RKO (cell line): Measurements from ENCODE around the gene MGRN1.

Experiments
- DNase-seq: peaks from one replicate; pipeline ENCODE4 v3.0.0-alpha.2; 2016; ENCODE audit warnings: low spot score

MGRN1 gene

DNA sequence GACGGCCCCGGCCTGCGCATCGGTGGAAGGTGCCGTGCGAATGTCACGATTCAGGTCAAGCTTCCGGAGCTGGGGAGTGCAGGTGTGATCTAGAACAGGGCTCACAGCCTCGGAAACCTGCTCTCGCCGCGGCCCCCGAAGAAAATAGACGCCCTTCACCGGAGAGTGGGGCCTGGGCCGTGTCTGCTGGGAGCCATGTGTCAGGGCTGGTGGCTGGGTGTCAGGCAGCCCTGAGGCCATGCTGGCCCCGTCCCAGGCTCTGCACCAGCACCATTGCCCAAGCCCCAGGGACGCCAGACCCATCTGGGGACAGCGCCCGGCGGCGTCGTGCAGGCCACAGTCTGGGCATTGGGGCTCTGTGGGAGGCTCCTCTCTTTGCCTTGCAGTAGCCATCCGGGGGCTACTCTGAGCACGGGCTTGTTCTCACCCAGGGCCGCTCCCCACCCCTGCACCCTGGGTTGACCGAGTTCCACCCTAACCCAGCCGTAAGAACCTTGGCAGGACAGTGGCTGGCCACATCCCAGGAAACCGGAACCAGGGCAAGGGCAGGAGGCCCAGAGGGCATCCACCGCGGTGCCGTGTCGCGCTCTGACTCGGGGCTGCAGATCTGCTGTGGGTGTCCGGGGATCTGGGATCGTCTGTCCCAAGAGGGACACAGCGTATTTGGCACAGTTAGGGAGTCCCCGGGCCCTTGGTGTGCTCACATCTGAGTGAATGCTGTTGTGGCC lies 63.5 kb downstream of the MGRN1 start:
- no peak for DNase-seq

DNA sequence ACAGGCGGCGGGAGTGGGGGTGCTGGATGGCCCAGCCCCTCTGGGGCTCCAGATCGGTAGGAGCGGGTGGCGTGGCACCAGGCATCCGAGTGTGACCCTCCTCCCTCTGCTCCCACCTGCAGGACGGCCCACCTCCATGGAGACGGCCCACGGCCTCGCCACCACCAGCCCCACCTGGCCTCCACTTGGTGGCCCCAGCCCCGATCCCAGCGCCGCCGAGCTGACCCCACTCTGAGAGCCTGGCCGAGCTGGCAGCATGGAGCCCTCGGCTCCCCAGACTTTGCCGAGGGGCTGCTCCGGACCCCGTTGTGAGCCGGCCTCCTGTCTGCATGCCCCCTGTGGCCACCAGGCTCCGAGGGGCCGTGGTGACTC lies 64.0 kb downstream of the MGRN1 start:
- DNase-seq, result no peak

DNA sequence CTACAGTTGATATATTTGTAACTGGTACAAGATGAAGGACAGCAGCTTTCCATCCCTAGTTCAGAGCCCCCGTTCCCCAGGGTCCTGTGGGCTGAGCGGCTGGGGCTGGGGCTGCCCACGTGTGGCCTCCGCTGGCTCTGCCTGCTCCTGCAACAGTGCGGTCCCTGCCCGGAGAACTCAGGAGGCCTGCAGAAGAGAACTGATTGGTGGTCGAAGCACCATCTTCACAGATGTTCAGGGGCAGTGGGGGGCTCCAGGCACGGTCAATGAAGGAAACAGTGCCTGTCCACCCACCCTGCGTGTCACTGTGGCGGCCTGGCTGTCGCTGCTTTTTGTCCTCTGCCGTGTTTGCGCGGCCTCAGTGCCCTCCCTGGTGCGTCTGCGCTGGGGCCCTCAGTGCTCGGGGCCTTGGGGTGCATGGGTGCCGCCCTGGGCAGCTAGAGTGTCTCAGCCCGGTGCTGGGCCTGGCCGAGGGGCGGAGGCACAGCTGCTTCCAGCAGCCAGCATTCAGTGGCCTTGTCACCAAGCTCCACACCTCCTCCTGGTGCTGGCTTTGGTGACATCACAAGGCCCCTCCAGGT lies 64.6 kb downstream of the MGRN1 start:
- DNase-seq, result no peak

DNA sequence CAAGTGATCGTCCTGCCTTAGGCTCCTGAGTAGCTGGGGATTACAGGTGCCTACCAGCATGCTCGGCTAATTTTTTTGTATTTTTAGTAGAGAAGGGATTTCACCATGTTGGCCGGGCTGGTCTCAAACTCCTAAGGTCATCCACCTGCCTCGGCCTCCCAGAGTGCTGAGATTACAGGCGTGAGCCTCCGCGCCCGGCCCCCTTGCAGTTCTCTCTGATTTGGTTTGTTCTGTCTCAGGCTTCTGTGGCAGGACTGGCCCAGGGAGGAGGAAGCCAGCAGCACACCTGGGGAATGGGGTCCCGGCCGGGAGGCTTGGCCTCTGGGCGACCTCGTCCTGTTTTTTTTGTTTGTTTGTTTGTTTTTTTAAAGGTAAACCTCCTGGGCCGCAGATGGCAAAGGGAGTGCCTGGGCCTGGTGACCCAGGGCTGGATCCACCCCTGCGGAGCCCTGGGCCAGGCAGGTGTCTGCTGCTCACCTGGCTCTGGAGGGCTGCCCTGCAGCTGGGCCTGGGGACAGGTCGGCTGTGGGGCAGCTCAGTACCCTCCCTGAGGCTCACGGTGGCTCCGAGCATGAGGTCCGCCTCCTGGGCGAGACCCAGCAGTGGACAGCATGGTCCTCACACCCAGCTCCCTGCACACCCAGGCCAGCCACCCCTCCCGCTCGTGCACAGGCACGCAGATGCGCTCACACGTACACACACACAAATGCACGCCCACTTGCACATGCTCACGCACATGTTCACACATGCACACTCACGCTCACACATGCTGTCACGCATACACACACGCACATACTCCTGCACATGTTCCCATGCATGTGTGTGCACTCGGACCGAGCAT lies 65.5 kb downstream of the MGRN1 start:
- no peak for DNase-seq

DNA sequence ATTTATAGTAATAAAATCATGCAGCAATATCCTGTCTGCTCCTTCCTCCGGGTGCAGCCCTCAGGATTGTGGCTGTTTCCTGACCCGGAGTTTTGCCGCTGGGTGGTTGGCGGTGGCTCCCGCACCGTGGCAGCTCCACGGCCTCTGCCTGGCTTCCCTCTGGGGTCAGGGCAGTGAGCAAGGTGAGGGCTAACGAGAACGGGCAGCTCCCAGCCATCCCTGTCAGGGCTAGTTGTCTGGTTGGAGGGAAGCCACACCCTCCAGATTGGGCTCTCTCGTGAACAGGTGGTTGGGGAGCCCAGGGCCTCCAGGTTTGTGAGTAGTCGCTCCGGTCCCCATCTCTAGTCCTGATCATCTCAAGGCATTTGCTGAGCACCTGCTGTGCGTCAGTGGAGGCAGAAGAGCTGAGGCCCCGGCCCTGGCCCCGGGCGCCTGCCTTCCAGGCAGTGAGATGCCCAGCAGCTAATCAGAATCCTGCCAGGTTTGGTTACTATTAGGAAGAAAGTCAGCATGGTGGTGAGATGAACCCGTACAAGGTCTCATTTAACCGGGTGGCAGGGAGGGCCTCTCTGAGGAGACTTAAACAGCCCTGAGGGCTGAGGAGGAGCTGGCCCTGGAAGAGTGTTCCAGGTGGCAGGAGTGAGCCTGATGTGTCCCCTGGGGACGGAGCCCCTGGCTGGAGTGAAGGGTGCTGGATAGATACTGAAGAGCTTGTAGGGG lies 66.5 kb downstream of the MGRN1 start:
- no peak for DNase-seq

DNA sequence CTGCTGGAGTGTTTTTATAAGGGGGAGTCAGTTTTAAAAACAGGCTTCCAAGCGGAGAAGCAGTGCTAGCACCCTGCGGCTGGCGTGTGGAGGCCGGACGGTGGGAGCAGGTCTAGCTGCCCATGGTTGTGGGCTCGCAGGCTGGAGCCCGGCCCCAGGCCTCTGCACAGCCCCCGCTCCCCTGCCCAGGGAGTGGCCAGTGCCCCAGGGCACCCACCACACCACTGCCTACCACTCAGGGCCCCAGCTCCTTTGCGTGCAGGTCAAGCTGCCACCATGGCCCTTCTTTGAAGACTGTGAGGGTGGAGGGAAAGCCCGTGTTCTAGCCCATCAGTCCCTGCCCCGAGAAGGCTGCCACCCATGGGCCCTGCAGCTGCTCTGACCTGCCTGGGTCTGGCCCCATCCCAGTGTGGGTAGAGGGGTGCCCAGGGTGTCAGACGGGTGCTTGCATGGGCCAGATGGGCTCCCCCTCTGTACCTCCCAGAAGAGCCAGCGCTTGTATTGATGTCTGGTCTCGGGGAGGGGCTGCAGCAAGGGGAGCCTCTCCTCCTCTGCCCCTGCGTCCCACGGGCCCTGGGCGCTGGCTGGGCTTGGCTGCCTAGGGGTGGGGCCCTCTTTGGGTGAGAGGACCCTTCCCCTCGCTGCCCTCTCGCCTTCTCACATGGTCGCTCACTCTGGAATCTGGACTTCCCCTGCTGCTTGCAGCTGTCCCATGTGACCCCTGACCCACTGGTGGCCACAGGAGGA lies 67.2 kb downstream of the MGRN1 start:
- DNase-seq, result no peak

DNA sequence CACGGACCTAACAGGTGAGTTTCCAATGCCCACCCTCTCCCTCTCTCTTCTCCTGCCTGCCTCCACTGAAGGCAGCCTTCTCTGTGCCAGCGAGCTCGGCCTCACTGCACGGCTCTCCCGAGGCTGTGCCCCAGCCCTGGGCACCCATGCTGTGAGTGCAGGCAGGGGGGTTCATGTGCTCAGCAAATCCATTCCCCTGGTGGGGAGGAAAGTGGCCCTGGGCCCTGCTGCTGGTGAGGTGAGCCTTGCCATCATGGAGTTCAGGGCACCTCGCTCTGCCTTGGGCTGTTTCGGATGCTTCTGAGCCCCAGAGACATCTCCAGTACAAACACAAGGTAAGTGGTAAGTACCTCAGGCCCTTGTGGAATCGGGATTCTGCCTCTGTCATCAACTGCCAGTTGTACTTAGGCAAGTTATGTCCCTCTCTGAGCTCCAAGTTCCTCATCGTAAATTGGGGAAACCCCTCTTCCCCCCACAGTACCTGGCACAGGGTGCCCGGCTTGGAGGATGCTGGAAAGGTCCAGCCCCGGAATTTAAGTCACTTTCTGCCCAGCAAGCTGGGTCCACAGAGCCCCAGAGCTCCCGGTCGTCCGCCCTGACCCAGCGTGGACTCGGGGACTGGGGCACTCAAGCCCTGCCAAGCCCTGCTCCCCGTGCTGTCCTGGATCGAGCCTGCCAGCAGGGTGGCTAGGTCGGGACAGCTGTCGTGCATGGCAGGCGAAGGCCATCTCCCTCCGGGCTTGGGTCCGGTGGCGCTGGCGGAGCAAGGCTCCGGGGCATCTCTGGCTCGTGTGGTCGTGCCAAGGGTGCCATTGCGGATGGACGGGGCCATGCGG lies 68.1 kb downstream of the MGRN1 start:
- DNase-seq, result no peak

DNA sequence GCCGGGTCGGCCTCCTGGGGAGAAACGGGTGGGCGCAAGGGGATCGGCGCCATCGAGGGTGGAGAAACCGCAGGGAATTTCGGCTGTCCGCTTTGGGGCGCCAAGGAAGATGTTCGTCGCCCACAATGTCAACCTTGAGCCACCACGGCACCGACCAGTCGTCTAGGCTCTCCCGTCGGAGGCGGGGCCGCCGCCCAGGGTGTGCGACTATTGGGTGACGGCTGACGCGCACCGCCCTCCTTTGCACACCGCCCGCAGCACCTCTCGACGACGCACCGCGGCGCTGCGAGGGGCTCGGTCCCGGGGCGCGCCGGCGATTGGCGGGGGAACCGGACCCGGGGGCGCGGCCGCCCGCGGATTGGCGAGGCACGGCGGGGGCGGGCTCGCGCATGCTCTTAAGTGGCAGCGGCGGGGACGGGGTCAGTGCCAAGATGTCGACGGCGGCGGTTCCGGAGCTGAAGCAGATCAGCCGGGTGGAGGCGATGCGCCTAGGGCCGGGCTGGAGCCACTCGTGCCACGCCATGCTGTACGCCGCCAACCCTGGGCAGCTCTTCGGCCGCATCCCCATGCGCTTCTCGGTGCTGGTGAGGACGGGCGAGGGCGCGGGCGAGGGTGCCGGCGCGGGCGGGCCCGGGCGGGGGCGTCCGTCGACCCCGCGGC lies 68.8 kb downstream of the MGRN1 start, which contains the start of gene NUDT16L1:
TSS of gene NUDT16L1 (plus strand) at position 267 of the 660 bp plus-strand sequence. CDS start at position 432, 165 bp downstream.
- DNase-seq, result peak; percentile 93

DNA sequence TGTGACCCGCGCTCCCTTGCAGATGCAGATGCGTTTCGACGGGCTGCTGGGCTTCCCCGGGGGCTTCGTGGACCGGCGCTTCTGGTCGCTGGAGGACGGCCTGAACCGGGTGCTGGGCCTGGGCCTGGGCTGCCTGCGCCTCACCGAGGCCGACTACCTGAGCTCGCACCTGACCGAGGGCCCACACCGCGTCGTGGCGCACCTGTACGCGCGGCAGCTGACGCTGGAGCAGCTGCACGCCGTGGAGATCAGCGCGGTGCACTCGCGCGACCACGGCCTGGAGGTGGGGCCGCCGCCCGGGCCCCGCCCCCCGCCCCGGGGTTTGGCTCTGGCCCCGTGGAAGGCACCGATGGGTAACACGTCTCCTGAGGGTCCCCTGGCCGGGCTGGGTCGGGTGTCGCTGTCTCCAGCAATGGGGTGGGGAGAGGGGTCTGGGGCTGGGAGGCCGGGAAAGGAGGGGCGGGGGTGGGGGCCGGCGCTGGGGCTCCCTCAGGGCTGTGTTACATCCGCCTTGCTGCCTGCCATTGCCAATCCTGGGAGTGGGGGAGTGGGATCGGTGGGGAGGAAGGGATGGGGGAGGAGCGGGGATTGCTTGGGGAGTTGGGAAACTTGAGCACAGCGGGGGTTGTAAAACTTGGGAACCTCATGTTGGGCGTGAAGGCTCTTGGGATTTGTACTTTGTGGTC lies 69.5 kb downstream of the MGRN1 start:
- peak; percentile 28 for DNase-seq

DNA sequence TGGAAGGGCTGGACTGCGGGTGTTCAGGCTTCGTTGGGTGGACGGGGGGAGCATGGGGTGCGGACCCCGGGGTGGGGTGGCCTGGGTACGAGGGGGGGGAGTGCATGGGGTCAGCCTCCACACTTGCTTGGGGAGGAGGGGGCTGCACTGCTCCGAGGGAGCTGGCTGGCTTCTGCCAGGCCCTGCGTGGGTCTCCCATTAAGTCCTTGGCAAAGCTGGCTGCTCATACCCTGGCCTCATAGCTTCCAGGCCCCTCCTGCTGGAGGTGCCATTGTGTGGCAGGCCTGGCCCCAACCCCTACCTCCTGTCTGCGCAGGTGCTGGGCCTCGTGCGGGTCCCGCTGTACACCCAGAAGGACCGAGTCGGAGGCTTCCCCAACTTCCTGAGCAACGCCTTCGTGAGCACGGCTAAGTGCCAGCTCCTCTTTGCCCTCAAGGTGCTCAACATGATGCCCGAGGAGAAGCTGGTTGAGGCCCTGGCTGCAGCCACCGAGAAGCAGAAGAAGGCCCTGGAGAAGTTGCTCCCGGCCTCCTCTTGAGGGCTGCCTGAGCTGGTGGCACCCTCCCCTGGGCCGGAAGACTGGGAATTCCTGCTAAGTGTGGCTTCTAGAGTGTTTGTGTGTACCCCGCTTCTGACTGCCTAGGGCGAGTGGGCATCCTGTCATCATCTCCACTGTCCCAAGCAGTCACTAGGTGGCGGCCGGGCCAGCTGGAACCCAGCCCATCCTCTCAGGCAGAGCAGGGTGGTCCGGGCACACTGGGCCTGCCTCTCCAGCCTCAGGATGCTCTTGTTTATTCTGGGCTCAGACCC lies 70.2 kb downstream of the MGRN1 start:
- no peak for DNase-seq

DNA sequence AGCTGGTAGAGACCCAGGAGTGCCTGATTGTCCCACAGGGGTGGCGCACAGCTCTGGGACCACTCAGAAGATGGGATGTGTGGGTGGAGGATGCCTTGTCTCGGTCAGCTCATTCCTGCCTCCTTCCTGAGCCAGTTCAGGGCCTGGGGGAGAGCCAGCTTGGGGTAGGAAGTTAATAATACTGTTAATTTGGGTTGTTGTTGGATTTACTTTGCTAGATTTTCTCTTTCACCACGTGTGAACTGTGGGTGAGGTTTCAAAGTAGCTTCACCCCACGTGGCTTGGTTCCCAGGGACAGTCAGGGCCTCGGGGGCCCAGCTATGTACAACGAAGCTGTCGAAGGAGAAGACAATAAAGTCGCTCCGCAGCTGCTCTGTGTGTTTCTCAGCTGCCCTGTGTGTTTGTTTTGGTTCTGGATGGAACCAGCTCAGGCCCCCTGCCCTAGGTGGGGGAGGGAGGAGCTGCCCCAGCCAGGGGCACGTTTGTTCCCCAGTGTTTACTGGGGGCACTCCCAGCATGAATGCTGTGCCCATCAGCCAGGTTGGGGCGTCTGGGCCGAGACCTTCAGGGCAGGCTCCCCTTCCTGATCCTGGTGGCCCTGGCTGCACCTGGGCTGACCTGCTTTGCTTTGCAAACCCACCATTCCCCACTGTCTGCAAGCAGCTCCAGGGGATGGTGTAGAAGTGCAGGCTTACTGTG lies 71.0 kb downstream of the MGRN1 start:
- no peak for DNase-seq

DNA sequence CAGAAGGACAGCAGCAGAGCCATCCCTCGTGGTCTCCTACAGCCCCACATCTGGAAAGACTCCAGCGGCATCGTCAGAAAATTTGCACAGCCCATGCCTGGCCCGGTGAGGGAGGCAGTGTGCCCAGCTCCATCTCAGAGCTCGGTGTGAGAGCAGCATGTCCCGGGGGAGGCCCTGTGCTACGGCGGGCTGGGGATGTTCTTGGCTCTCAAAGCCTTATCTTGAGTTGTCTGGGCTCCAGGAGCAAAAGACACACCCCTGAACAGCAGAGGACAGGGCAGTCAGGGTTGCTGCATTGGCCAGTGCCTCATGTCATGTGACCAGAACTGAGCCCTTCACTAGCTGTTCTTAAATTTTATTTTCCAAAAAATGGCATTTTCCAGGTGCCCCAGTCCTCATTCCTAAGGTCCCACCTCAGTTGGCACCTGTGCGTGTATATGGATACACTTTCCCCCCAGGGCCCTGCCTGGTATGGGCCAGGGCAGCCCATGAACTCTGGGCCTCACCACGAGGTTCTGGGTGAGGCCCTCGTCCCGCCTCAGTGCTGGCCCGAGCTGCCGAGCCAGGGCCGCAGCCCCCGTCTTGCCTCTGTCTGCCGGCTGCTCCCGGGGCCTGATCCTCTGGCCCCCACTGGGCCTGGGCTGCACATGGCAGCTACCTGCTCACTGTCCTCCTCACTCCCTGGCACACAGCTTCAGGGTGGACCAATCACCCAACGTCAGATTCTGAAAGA lies 71.7 kb downstream of the MGRN1 start:
- DNase-seq, result no peak

DNA sequence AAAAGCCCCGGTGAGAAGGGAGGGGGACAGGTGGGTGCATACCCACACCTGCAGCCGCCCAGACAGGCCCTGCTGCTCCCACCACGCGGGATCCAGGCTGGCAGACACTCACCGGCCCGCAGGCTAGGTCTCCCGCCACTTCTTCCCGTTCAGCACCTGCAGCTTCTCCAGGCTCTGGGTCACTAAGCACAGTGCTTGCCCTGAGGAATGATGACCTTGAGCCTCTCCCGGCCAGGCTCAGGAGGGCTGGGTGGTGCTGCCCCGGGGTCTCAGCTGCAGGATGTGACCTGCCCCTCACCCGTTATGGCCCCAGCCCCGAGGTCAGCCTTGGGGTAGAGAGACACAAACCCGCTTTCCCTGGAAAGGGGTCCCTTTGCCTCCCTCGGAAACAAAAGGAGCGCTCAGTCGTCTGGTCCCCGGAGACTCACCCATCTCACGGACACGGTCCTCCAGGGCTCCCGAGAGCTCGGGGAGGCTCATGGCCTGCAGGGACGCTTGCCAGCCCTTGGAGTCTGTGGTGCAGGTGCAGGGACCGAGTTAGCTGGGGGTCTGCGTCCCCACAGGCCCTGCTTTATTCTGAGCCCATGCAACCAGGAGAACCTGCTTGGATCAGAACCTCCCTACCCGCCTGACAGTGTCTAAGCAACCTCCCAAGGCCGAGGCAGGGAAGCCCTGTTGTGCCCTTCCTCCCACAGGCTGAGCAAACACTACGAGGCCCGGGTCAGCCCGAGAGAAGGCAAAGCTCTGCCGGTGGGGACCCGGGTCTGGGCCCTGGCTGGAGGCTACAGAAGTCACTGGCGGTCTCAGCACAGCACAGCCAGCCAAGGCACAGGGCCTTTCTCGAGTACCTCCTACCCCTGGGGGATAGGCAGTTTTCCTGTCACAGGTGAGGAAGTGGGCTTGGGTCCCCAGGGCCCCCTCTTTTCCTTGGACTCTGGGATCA lies 72.5 kb downstream of the MGRN1 start:
- no peak for DNase-seq

DNA sequence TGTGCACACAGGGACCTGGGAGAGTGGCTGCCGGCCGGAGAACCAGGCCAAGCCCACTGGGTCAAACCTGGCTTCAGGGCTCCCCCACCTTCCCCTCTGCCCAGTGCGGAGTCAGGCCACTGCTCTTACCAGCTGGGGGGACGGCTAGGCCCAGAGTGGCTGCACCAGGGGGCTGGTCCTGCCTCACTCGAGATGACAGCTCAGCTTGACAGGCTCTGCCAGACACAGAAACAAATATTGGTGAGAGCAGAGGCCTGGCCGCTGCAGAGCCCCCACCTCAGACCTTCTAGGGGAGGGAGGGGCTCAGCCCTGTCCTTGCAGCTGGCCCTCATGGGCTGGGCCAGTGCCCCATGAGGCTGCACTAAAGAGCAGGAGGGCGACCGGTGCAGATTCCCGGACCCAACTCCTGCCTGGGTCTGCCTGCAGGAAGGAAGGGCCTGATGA lies 73.2 kb downstream of the MGRN1 start:
- no peak for DNase-seq

DNA sequence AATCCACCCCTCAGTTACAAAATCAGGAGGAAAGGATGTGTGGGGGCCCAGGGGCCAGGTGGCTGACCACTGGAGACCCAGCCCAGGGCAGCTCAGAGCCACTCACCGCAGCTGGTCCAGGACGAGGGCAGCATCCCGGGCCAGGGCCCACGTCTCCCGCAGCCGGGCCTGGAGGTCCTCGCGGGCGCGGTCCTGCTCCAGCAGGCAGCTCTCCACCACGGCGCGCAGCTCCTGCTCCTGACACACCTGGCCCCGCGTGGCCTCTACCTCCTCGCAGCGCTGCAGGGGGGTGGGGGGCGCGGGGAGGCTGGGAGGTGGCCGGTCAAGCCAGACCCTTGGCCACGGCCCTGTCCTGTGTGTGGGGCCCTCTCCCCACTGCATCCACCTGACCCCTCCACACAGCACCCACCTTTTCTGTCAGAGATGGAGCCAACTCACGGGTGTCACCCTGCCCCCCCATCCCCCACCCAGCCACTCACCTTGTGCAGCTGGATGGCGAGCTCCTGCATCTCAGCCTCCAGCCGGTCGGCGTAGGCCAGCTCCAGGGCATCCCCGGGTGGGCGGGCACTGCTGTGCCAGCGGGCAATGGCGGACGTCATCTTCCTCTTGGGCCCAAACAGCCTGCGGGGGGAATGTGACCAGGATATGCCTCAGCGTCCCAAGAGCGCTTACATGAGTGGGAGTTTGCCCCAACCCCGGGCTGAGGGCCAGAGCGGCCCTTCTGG lies 73.9 kb downstream of the MGRN1 start:
- DNase-seq, result no peak
